ENCODE measurements around the gene NOVA2.

NOVA2 gene

DNA sequence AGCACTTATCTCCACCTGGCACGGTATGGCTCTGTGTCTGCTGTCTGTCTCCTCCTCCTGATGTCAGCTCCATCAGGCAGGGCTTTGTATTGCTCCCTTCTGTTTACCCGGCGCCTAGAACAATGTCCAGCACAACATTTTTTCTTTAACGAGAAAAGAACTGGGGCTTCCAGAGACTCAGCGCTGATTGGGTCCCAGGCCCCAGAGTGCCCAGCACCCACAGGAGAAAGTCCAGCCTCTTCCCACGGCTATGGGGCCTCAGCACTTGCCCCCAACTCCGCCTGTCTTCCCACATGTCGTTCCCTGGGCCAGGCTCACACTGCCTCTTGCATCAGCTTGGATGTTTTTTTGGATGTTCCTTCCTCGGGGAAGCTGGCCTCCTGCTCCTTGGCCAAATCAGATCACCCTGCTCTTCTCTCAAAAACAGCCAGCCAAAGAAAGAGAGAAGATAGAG is 78.1 kb downstream of the NOVA2 start:
- DNase-seq (ENCODE audit: low spot score): no peak

- no peak for DNase-seq (ENCODE audit: low spot score)
These were observed 82.8 kb downstream of the NOVA2 start for GRCh38 chr19:45890877-45891276.

DNA sequence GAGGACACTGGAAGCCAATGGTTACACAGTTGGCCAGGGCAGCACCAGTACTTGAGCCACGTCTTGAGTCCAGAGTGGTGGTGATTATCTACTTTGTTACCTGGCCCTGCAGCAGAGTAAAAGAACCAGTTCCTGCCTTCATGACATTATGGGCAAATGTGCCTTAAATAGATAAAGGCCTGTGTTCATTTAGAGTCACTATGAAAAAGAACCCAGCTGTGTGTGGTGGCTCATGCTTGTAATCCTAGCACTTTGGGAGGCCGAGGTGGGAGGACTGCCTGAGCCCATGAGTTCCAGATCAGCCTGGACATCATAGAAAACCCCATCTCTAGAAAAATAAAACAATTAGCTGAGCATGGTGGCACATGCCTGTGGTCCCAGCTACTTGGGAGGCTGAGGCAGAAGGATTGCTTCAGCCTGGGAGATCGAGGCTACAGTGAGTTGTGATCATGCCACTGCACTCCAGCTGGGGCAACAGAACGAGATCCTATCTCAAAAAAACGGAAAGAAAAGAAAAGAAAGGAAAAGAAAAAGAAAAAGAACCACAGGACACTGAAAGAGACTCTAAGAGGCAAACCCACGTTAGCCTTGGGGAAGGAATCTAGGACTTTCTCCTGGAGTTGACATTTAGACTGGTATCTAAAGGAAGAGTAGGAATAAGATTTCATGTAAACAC is 84.3 kb downstream of the NOVA2 start:
- no peak for DNase-seq (ENCODE audit: low spot score)

DNA sequence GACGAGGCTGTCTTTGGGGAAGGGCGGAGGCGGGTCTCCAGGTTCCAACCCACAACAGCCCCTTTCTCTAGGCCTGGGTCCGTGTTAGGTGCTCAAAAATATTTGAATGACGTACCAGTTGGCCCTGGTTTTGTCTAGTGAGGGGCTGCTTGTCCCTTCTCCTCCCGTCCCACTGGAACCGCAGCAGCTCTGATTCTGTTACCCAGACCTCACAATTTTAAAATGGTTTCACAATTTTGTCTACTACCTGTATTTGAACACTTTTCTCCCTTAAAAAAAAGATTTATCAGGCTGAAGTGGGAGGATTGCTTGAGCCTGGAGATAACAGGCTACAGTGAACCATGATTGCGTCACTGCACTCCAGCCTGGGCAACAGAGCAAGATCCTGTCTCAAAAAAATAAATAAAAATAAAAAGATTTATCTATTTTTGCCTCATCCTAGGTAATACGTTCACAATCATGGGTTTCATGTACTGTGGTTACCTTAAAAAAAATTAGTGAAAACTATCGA is 86.4 kb downstream of the NOVA2 start:
- no peak for DNase-seq (ENCODE audit: low spot score)

GRCh38 chr19:45886427-45887199 is 87.1 kb downstream of the NOVA2 start:
- DNase-seq (ENCODE audit: low spot score): peak; percentile 95

DNA sequence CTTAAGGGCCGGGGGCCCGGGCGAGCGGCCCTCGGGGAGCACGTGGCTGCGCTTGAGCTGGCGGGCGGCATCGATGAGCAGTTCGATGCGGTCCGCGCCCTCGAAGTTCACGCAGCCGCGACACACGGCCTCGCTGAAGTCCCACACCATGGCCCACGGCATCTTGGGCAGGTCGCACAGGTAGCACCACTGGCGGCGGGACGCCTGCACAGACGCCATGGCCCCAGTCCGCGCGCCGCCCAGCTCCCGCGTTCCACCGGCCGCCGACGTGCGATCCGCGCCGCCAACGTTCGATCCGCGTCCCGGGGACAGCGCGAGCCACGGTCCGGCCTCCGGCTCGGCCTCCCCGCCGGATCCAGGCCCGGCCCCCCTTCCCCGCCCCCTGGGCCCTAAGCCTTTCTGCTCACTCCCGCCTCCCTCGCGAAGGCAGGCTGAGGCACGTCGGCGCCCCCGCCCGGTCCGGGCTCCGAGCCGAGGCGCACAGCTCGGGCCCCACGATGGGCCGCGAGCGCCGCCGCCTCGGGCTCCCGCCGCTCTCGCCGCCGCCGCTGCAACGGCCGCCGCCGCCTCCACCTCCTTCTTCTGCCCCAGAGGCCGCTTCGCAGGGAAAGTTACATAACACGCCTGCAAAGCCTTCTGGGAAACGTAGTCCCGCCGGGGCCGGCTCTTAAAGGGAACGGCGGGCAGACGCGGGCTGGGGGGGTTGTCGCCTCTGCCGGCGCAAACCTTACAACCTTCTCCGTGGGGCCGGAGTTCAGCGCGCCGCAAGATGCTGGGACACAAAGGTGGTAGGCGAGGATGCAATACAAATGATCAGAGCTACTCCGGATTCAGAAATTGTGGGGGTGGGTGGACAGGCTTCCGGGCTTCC is 87.9 kb downstream of the NOVA2 start, which contains the start of gene IRF2BP1:
Gene IRF2BP1, minus strand, starts transcription at position 586 of the 871 bp plus-strand sequence. Its CDS starts 367 bp downstream, at position 219.
- peak; percentile 91 for DNase-seq (ENCODE audit: low spot score)

DNA sequence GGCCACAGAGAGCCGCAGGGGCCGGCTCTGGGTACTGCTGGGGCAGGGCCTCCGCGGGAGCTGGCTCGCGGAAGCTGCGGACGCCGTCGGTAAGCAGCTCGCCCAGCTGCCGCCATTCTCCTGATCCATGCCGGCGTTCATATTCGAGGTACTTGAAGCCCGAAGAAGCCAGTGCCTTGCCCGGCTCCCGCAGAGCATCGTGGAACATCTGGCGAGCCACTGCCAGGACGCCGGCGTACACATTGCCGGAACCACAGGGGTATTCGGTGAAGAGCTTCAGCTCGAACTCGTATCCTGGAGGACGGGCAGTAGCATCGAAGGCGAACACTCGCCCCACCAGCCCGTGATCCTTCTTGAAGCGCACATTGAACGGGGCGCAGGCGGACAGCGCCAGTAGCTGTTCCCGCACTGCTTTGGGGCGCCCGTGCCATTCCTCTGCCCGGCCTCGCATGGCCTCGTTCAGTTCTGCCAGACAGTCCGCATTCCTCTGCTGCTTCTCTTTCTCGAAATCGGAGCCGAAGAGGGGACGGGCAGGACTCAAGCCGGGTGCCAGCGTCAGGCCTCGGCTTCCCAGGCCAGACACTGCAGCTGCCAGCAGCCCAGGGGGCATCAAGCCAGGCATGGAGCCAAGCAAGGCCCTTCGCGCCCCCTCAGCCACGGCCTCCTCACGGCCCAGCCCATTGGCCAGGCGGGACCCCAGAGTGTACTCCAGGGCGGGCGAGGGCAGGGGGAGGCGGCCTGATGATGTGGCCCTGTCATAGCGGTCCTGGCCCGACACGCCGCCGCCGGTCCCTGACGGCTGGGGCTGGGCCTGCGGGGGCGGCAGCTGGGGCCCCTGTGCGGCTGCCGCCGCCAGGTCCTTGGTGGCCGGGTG is 88.7 kb downstream of the NOVA2 start:
- no peak for DNase-seq (ENCODE audit: low spot score)

GRCh38 chr19:45883881-45884681 is 89.6 kb downstream of the NOVA2 start:
- DNase-seq (ENCODE audit: low spot score): no peak

All from AG08395 (cell line).